K562 (cell line): Measurements from ENCODE around the gene ICOSLG. TPM values are rescaled to one million over a fixed set of nuclear protein-coding genes. Genes with fewer than 3 reads are reported as not detected.

Experiments
- ATAC-seq: fragments of 200-7000 bp; cut with Tn5 transposase; 3 replicates; pipeline ENCODE4 v1.9.1; 2020; ENCODE audit warnings: moderate library complexity
- BruUV-seq: library from RNA; stranded (reverse); fragments of 400-500 nt; replicated peaks from 2 replicates; lab custom pipeline; 2021; lab: Mats Ljungman, UMichigan
- CTCF ChIA-PET: fragments of 300-600 bp; formaldehyde crosslinking; extraction: SDS; loops from one replicate; lab custom pipeline; 2021; ENCODE audit warnings: low intra/inter-chr PET ratio; lab: Yijun Ruan, JAX
- POLR2A ChIA-PET: fragments of 300-600, 350-650 bp; sonication (Branson Sonifier 250); formaldehyde crosslinking; extraction: SDS; loops from one replicate; lab custom pipeline; 2021; ENCODE audit warnings: antibody characterized with exemption, inconsistent platforms; lab: Yijun Ruan, JAX
- DNase-seq, 4 experiments: peaks; one replicate each; pipeline versions ENCODE4 v3.0.0 to v3.0.0-alpha.2; 2011 to 2018; ENCODE audit warnings: low spot score in 3 of 4, mixed read lengths in 3 of 4; ENCODE audit errors: extremely low read depth in 1 of 4
- FAIRE-seq: peaks from 2 replicates; lab custom pipeline; 2011; peaks lifted over from hg19 to GRCh38; lab: Jason Lieb, UNC
- H2AFZ ChIP-seq: 2 replicates; pipeline ENCODE4 v1.6.0; 2011; ENCODE audit warnings: low read depth, low read length, control low read depth, inconsistent platforms
- H3K27ac ChIP-seq: fragments of 200-600 bp; 3 replicates; pipeline ENCODE4 v1.8.0; 2011; ENCODE audit warnings: low read depth, mild to moderate bottlenecking, control low read depth, inconsistent platforms, low read length, moderate library complexity, mixed read lengths; ENCODE audit errors: extremely low read depth
- H3K27me3 ChIP-seq, 2 experiments: fragments of 300-600 bp in 1 of 2; 2 replicates in 1 of 2; 3 replicates in 1 of 2; pipeline versions ENCODE4 v1.6.0 to v1.8.0; 2011; ENCODE audit warnings: inconsistent platforms in 2 of 2, low read length in 2 of 2, mild to moderate bottlenecking in 1 of 2, mixed read lengths in 1 of 2, moderate library complexity in 1 of 2; ENCODE audit not compliant: control insufficient read depth in 2 of 2, insufficient read depth in 2 of 2
- H3K36me3 ChIP-seq: fragments of 300-600 bp; 3 replicates; pipeline ENCODE4 v1.8.0; 2011; ENCODE audit warnings: mild to moderate bottlenecking, low read length, inconsistent platforms; ENCODE audit not compliant: control insufficient read depth, insufficient read depth
- H3K4me1 ChIP-seq, 2 experiments: fragments of 200-600 bp in 1 of 2; replicated peaks in 1 of 2; 2 replicates in 1 of 2; 3 replicates in 1 of 2; pipeline versions ENCODE4 v1.5.1 to v1.8.0; 2011; ENCODE audit warnings: inconsistent platforms in 2 of 2, low read length in 2 of 2, mild to moderate bottlenecking in 1 of 2, mixed read lengths in 1 of 2, moderate library complexity in 1 of 2; ENCODE audit not compliant: control insufficient read depth in 2 of 2, insufficient read depth in 2 of 2
- H3K4me2 ChIP-seq: 2 replicates; pipeline ENCODE4 v1.6.1; 2011; ENCODE audit warnings: low read length, control low read depth, inconsistent platforms, mixed read lengths; ENCODE audit not compliant: insufficient read depth
- H3K4me3 ChIP-seq: fragments of 200-600 bp; sonication (generic), shearing (Covaris generic); 2 replicates; pipeline ENCODE4 v1.5.1; 2016; ENCODE audit warnings: control low read depth, inconsistent platforms
- H3K79me2 ChIP-seq: fragments of 200-600 bp; 3 replicates; pipeline ENCODE4 v1.8.0; 2011; ENCODE audit warnings: low read length, inconsistent platforms; ENCODE audit not compliant: control insufficient read depth, insufficient read depth
- H3K9ac ChIP-seq, 2 experiments: 2 replicates each; pipeline versions ENCODE4 v1.6.0 to v1.6.1; 2011; ENCODE audit warnings: low read depth in 2 of 2, low read length in 2 of 2, control low read depth in 1 of 2, inconsistent platforms in 1 of 2, mild to moderate bottlenecking in 1 of 2, mixed read lengths in 1 of 2; ENCODE audit not compliant: insufficient read depth in 1 of 2
- H3K9me1 ChIP-seq: one replicate; pipeline ENCODE4 v1.6.0; 2011; ENCODE audit warnings: inconsistent platforms, mild to moderate bottlenecking, low read length, moderate library complexity; ENCODE audit not compliant: control insufficient read depth, insufficient read depth
- H3K9me3 ChIP-seq: replicated peaks from 2 replicates; pipeline ENCODE4 v1.5.1; 2011; ENCODE audit warnings: low read depth, low read length, inconsistent platforms; ENCODE audit not compliant: control insufficient read depth, insufficient read depth
- H4K20me1 ChIP-seq: replicated peaks from 2 replicates; pipeline ENCODE4 v1.6.1; 2011; ENCODE audit warnings: low read length, inconsistent platforms, mixed read lengths; ENCODE audit not compliant: control insufficient read depth, insufficient read depth
- CHD4 ChIP-seq: fragments of 200-600 bp; sonication (generic); IDR thresholded peaks from 3 replicates; pipeline ENCODE4 v1.6.1; 2012; ENCODE audit warnings: low read depth, mild to moderate bottlenecking, mixed read lengths, low read length, inconsistent platforms; ENCODE audit not compliant: insufficient read depth, insufficient replicate concordance, poor library complexity, severe bottlenecking
- PHF21A ChIP-seq: fragments of 450-650 bp; IDR thresholded peaks from 2 replicates; pipeline ENCODE4 v1.6.1; 2017; ENCODE audit warnings: low read depth, borderline replicate concordance
- TGIF2 ChIP-seq: sonication (generic); formaldehyde crosslinking; IDR thresholded peaks from 2 replicates; pipeline ENCODE4 v1.8.1; 2022; ENCODE audit warnings: mild to moderate bottlenecking, missing genetic modification reagents, moderate library complexity
- WHSC1 ChIP-seq: IDR thresholded peaks from one replicate; pipeline ENCODE4 v1.6.1; 2012; ENCODE audit warnings: low read length, control low read depth, inconsistent platforms
- ZNF644 ChIP-seq: fragments of 200-800 bp; sonication (Bioruptor generic); IDR thresholded peaks from 2 replicates; pipeline ENCODE4 v1.6.1; 2016; ENCODE audit warnings: low read depth, missing genetic modification characterization, missing compliant biosample characterization
- ZZZ3 ChIP-seq: fragments of 450-650 bp; IDR thresholded peaks from 2 replicates; pipeline ENCODE4 v1.6.1; 2016; ENCODE audit warnings: antibody characterized with exemption, mild to moderate bottlenecking, moderate library complexity
- WGBS: fragments of 100-300 bp; shearing (Covaris generic); methylation state at CpG from one replicate; pipeline ENCODE4 v1.1.6; 2016; ENCODE audit warnings: low coverage, mixed read lengths; ENCODE audit not compliant: insufficient coverage; ENCODE audit errors: missing lambda C conversion rate; 5-methylcytosine and 5-hydroxymethylcytosine counted together
- in situ Hi-C: fragments of 300-500 bp; cut with MboI; formaldehyde crosslinking; loops from 4 replicates; pipeline ENCODE4 v1.15.0; 2018; ENCODE audit warnings: inconsistent platforms, mixed read lengths
- intact Hi-C: fragments of 100-400 bp; cut with micrococcal nuclease; formaldehyde crosslinking; loops from 2 replicates; pipeline ENCODE4 v1.14.2; 2022
- polyA plus RNA-seq, 8 experiments: library from polyadenylated mRNA; depleted of rRNA in 4 of 8; stranded (reverse) in 5 of 8; unstranded in 3 of 8; fragments of >200 nt; fragmentation: Nextera tagmentation in 2 of 8; fragmentation: Illumina TruSeq in 1 of 8; extraction: Ambion mirVana in 2 of 8; extraction: Trizol in 1 of 8; gene quantifications; 2 replicates each; pipeline versions ENCODE4 v1.2.1 to v1.2.3, GENCODE V29; 2011 to 2014; ENCODE audit warnings: inconsistent platforms in 1 of 8, missing spikeins in 1 of 8
- total RNA-seq, 7 experiments: library from RNA; depleted of rRNA in 6 of 7; stranded (reverse); fragments of >200 nt in 6 of 7; fragmentation: Illumina TruSeq in 2 of 7; extraction: Trizol in 2 of 7; gene quantifications; 2 replicates each; pipeline versions ENCODE4 v1.2.1 to v1.2.3, GENCODE V29; 2011 to 2021; ENCODE audit warnings: low replicate concordance in 1 of 7
- TF ChIP-seq, protein P1 (sequence below): fragments of 450-650 bp; IDR thresholded peaks from 2 replicates; pipeline ENCODE4 v1.6.1; 2016; ENCODE audit warnings: borderline replicate concordance
- TF ChIP-seq, protein P2 (sequence below): IDR thresholded peaks from 3 replicates; pipeline ENCODE4 v1.6.1; 2011; ENCODE audit warnings: borderline replicate concordance, mild to moderate bottlenecking, moderate library complexity; ENCODE audit not compliant: insufficient read length; ENCODE audit errors: extremely low read depth

The ICOSLG gene
- total and polyA plus RNA-seq, 9 of the 15 experiments (the other 6 are each of a cell fraction or from before 2014, with no cell fraction given) = 0.01 to 1.4 (median 0.15) TPM

DNA sequence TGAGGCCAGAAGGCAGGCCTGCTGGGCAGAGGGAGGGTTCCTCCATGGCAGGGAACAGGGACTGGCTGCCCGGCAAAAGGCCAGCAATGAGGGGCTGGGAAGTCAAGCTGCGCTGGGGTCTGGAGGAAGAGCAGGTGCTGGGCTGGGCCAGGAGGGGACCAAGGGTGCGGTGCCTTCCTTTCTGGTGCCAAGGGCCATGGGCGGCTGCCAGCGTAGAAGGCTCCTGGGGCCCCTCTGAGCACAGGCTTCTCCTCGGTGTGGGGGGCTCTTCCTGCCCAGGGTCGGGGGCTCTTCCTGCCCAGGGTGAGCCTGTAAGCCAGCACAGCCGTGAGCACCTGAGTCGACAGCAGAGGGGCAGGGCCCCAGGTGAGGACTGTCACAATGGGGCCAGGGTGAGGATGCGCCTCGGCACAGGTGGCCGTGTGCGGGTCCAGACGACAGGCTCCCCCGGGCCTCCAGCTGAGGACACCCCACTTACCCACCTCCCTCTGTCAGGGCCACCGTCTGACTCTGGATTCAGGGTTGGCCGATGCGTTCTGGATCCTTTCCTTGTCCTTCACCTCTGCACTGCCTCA, 31.6 kb upstream of the ICOSLG start:
- no peaks in the 10 kb centered on the region for H3K36me3 ChIP-seq
- peaks cover 30 to 49% of the 10 kb centered on the region in 2 experiments; a peak in 4 of 5 replicates for H3K27me3 ChIP-seq
- no peaks in the 10 kb centered on the region for H3K9me1 ChIP-seq
- H3K27ac ChIP-seq = no peak overlapping the region
- BruUV-seq = no TSS peak
- DNase-seq (no peak), FAIRE-seq (no peak), ATAC-seq (no peak)
- WGBS = 2% methylated on average over 18 of the region's 18 CpGs
- peaks cover under 1% of the 10 kb centered on the region for H4K20me1 ChIP-seq
- TF ChIP-seq, protein P1, sequence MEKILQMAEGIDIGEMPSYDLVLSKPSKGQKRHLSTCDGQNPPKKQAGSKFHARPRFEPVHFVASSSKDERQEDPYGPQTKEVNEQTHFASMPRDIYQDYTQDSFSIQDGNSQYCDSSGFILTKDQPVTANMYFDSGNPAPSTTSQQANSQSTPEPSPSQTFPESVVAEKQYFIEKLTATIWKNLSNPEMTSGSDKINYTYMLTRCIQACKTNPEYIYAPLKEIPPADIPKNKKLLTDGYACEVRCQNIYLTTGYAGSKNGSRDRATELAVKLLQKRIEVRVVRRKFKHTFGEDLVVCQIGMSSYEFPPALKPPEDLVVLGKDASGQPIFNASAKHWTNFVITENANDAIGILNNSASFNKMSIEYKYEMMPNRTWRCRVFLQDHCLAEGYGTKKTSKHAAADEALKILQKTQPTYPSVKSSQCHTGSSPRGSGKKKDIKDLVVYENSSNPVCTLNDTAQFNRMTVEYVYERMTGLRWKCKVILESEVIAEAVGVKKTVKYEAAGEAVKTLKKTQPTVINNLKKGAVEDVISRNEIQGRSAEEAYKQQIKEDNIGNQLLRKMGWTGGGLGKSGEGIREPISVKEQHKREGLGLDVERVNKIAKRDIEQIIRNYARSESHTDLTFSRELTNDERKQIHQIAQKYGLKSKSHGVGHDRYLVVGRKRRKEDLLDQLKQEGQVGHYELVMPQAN = no peak
- TF ChIP-seq ZNF644 (tag) (no peak), ZZZ3 (no peak), WHSC1 (no peak), PHF21A (no peak), CHD4 (no peak), TGIF2 (CRISPR knock-in tag) (no peak)
- TF ChIP-seq, protein P2, sequence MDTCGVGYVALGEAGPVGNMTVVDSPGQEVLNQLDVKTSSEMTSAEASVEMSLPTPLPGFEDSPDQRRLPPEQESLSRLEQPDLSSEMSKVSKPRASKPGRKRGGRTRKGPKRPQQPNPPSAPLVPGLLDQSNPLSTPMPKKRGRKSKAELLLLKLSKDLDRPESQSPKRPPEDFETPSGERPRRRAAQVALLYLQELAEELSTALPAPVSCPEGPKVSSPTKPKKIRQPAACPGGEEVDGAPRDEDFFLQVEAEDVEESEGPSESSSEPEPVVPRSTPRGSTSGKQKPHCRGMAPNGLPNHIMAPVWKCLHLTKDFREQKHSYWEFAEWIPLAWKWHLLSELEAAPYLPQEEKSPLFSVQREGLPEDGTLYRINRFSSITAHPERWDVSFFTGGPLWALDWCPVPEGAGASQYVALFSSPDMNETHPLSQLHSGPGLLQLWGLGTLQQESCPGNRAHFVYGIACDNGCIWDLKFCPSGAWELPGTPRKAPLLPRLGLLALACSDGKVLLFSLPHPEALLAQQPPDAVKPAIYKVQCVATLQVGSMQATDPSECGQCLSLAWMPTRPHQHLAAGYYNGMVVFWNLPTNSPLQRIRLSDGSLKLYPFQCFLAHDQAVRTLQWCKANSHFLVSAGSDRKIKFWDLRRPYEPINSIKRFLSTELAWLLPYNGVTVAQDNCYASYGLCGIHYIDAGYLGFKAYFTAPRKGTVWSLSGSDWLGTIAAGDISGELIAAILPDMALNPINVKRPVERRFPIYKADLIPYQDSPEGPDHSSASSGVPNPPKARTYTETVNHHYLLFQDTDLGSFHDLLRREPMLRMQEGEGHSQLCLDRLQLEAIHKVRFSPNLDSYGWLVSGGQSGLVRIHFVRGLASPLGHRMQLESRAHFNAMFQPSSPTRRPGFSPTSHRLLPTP = no peak
- H3K4me1 ChIP-seq = peaks cover 0 to 17% of the 10 kb centered on the region in 2 experiments; a peak in 1 of 5 replicates
- H3K79me2 ChIP-seq = no peaks in the 10 kb centered on the region
- no peaks in the 10 kb centered on the region for H3K9me3 ChIP-seq
- CTCF ChIA-PET = no interaction called here
- H3K9ac ChIP-seq = no peak overlapping the region
- POLR2A ChIA-PET = interaction anchor here (1.9 kb wide), 1 partner anchor 8 kb away, joined by 4 read pairs; no protein-coding TSS in a partner anchor
- in situ Hi-C loops = no loop called here
- intact Hi-C loops = no loop called here
- no peak overlapping the region for H3K4me2 ChIP-seq
- H2AFZ ChIP-seq = no peak overlapping the region
- H3K4me3 ChIP-seq = no peak overlapping the region
